ENCODE measurements around the gene ASB7.
"Not testable (repeated sequence)": the region's sequence is repeated elsewhere in the genome, so short reads cannot be mapped to it uniquely, and the experiment has no call there.

Gene ASB7, protein sequence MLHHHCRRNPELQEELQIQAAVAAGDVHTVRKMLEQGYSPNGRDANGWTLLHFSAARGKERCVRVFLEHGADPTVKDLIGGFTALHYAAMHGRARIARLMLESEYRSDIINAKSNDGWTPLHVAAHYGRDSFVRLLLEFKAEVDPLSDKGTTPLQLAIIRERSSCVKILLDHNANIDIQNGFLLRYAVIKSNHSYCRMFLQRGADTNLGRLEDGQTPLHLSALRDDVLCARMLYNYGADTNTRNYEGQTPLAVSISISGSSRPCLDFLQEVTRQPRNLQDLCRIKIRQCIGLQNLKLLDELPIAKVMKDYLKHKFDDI

DNA sequence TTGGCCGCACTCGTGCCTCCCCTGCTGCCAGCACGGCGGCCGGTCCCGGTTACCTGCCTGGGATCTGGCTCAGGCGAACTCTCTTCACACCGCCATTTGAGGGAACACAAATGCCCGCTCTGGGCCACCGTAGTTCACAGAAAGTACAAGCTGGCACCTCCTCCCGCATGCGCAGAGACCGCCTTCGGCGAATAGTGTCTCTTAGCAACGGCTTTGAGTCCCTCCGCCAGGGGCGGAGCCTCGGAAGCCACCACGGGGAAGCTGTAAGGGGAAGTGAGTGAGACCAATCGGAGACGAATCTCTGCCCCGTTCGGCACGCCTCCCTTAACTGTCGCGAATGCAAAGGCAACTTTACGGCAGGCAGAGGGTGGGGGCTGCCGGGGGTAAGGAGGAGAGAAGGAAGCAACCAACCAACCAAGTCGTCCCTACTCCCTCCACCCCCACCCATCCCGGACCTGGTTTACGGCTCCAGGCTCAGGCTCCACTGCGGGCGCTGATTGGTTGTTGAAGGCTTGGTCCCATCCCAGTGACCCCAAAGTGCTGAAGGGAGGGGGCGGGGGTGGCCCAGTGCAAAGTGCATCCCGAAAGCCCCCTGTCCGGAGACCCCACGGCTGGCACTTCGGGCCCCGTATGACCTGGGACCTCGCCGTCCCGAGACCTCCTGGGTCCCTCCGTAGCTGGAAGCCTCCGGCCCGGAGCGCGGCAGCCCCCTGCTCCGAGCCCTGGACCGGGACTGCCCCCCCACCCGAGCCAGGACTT lies at the start of gene ASB7, which contains the start of gene LINS1:
ASB7 (plus strand) TSS at position 526 of the 759 bp plus-strand sequence. CDS start 9,628 bp downstream, outside the sequence.
LINS1 (minus strand) TSS at position 121 of the 759 bp plus-strand sequence. CDS start 21,342 bp downstream, outside the sequence.
- DNase-seq = peak; percentile 99

DNA sequence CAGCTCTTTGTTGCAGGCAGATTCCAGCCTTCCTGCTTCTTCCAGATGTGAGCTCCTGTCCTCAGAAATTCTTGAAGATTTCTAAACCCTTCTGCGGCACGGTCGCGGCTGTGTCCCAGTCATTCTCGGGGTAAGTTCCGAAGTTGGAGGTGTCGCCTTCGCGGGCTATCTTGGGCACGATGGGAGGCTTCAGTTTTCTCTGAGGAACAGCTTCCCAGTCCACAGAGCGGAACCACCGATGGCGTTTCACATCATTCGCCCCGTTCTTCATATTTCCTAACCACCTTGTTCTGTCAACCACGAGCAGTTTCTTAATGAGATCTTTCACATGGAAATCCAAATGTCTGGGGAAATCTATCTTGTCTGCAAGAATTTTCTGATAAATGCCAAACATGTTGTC lies 48.9 kb upstream of the ASB7 start:
- no peak for DNase-seq

DNA sequence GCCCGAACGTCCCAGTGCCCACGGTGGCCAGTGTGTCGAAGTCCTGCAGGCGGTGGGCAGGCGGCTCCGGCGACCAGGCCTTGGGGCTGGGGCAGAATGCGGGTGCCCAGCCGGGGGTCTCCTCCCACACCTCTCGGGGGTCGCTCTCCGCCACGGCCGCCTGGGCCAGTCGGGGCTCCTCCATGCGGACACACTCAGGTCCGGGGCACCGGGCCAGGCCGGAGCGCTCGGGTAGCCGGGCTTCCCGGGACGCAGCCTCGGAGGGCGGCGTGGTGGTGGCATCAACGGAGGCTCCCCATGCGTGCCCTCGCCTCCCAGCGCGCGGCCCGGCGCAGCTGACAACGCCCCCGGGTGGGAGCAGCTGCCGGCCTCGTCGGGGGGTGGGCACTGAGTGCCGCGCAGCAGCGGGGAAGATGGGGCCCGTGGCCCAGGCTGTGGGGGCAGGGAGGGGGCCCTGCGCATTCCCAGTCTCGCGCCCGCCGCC lies 43.6 kb upstream of the ASB7 start:
- DNase-seq = no peak

DNA sequence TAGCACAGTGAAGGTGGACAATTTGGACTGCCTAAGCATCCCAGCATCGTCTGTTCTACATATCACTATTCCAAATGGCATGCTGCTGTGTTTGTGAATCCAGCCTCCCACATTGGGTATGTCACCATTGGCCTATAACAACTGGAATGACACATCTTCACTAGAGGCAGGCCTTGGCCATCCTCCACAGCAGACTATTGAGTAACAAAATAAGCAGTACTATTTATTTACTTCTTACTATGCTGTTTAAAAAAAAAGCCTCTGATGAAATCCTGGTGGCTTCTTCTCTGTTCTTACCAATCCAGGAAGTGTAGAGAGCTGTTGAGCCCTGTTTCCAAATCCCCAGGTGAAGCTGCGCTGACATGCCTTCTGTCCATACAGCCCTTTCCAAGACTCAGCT lies 43.1 kb upstream of the ASB7 start:
- DNase-seq = no peak

DNA sequence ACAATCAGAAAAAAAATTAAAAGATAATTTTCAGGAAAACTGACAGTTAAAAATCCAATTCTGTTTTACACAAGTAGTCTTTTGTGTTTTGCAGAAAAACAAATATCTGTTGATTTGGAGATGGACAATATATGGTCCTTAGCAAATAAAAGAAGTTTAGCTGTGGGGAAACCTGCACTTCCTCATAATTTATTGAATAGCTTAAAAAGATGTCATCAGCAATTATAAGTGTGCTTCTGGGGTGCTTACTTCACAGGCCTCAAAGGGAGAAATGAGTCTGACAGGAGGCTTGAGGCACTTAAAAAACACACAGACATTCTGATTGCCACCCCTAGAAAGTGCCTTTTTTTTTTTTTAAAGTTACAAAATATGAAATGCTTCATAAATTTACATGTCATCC lies 42.1 kb upstream of the ASB7 start:
- no peak for DNase-seq

DNA sequence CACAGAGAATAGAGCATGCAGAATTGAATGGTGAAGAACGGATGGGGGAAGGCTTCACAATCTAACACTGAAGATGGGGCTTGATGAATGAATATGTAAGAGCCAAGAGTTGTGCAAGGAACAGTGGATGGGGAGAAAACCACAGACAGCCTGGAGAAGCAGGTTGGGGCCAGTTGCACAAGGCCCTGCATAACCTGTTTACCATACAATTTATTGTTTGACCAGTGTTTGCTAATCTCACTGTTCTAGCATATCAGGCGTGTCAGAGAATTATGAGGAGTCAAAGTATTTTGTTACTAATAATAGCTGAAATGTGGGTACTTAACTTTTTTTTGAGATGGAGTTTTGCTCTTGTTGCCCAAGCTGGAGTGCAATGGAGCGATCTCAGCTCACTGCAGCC lies 36.8 kb upstream of the ASB7 start:
- DNase-seq = no peak

DNA sequence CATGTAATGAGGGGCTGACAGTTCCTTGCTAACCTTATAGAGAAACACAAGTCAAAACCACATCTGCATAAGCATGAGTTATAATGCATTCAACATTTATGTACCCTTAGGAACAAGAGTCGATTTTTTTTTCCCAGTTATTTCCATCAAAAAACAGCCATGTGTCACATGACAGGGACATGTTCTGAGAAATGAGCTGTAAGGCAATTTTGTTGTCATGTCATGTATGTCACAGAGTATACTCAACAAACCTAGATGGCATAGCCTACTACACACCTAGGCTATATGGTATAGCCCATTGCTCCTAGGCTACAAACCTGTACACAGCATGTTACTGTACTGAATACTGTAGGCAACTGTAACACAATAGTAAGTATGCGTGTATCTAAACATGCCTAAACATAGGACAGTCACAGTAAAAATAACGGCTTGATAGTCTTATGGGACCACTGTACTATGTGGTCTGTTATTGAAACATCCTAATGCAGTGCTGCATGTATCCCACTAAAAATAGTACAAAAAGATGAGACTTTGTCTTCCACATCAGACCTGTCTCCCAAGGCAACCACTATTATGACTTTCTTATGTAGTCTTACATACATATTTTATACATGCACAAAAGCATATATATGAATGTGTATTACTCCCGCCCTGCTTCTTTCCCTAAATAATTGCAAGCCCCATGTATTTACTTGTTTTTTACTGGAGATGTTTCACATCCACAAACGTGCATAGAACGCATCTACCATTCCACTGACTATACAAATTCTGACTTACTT lies 35.4 kb upstream of the ASB7 start:
- DNase-seq = no peak

DNA sequence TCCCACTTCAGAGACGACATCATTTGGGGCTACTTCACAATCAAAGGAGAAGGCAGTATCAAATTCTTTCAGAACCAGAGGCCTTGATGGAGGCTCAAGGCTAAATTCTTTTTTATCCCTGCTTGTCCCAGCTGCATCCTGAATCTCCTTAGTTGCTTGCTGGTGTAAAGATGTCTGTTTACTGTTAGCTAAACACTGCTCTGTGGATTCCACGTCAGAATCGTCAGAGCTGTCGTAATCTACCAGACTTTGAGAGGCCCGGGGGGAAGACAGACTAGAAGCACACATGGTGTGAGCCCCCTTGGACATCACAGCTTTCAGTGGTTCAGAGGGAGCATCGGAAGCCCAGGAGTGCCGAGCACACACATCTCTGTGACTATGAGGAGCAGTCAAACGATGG lies 33.0 kb upstream of the ASB7 start:
- no peak for DNase-seq

DNA sequence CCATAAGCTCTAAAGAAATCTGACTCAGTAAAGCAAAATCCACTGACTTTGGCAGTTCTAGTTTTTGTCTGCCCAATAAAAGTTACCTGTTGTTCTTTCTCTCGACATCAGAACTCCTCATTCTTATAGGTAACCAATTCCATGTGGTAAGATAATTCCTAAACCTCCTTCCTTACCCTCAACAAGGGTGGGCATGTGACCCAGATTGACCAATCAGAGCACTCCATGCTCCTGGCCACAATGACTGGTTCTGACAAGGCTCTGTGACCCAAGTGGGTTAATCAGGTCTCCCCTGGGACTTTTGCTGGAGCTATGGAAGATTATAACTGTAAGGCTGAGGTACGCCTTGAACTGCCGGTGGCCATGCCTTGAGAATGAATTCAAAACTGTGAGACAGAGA lies 32.1 kb upstream of the ASB7 start:
- no peak for DNase-seq

DNA sequence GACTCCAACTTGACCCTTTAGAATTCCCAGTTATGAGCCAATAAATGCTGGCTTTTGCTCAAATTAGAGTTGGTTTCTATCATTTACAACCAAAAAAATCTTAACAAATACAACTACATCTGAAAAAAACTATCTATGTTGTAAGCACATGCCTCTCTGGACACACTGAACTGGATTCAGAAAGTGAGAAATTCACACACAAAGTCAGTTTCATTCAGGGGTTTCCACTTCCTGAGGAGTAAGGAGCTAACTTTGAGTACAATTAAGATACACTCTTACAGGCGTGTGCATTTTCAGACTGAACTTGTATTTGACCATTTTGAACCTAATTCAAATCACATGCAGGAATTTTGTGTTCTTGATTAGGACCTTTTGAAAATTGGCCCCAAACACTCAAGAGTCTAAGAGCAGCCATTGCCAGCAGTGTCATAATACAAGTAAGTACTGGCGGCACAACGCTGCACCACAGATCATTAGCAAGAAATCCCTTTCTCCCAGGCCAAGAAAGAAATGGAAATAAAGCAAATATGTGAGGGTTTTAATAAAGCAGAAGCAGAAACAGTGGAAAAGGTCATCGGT lies 31.6 kb upstream of the ASB7 start:
- no peak for DNase-seq

DNA sequence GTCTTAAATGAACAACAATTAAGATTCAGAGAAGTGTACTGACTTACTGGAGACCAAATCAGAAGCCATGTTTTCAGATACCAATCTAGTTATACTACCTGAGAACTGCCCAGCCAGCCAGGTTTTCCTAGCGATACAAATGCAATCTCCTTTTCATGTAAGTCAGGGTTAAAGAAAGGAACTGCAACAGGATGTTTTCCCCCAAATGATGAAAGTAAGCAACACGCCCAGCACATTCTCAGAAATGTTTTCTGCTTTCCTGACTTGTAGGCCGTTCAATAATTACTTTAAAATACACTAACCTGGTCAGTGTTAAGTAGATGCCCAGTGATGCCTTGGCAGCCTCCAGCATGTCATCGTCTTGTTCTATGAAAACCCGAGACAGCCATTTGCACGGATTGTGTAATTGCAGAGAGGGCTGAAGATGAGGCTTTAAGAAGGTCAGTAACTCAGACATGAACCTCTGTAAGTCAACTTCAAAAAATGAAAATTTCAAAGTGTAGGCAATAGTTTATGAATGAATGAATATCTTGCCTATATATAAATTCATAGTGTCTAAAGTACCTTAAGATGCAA lies 30.7 kb upstream of the ASB7 start:
- no peak for DNase-seq

DNA sequence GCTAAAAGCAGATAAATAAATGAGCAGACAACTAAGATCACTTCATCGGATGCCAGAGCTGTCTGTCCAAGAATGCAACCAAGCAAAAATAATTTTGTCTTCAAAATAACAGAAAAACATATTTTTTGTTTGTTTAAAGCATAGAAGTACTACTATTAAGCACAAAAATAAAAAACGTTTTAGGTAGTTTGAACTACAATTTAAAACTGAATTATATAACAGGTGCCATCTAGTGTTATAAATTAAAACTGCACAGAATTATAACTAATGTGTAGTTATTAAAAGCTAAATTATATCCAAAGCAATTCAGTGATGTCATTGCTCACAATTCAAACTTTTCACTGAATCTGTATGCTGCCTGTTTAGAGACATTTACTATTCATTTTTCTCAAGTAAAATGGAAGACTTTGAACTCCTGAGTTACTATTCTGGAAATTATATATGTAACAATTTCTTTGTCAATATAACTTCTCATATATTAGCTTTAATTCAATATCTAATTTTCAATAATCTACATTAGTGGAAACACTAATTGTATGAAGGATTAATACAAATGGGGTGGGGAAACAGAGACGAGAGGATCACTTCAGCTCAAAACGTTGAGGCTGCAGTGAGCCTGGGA lies 29.9 kb upstream of the ASB7 start:
- no peak for DNase-seq

DNA sequence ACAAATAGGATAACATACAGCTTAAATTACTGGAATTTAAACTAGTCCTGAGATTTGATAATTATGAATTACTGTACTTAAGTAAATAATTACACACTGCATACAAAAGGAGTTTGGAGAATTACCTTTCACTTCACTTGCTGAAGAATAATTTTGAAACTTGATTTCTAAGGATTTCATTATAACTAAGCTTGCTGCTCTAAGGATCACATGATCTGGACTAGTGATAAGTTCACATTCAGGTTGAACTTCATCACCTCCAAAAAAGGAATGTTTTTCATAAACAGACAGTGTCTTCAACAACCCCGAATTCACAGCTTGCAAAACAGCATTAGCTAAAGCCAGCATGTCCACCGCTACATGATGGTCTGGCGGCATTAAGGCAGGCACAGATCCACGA lies 28.9 kb upstream of the ASB7 start:
- no peak for DNase-seq

DNA sequence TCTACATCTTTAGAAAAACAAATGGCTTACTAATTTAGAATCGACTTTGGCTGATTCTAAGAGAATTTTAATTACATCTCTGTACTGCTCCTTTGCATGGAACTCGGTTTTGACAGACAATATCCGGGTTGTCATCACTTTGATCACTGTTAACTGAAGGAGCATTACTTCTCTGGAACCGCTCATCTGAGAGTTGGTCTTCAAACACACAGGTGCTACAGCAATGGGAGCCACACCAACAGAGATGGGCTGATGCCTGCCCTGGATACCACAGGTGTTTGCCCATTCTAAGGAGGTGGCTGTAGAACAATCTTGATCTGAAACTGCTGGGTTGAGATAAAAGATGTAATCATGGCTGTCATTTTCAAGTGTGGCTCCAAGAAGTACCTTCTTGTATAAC lies 22.0 kb upstream of the ASB7 start:
- no peak for DNase-seq

DNA sequence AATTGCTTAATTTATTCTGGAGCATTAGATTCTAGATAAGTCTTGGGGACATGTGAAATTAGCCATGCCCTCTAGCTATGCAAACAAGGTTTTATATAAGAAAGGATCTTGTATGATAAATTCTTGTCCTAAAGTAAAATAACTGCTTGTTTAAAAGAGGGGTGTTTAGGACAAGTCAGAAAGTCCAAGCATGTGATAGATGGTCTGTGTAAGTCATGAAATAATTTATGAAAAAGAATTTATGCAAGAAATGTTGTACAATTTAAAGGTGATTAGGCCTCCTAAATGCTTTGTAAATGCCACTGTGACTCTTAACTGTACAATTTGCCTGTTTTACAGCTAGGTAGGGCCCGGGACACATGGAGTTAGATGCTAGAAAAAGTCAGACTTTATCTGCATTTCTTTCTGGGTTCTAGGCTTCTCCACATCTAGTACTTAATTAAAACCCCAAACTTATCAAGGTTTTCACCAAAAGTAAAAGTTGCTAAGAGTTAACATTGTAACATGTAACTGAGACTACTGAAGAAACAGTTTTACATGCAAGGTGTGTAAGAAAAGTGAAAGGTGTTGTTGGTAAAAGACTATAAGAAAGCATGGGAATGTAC lies 13.6 kb upstream of the ASB7 start:
- no peak for DNase-seq

DNA sequence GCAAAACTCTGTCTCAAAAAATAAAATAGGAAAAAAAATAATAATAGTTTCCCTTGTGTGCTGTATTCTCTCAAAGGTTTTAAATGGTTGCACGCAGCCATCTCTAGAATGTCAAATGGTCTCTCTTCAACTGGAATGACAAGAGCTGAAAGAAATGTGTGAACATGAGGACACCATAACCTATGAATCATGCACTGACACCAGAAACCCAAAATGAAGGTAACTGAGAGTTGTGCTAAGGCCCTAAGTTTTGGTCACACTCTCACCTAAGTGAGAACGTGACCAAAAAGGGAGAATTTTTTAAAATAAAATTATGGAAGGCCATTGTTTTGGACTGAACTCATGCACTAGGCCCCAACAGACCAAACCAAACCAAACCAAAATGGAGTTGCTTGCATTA lies 11.2 kb upstream of the ASB7 start:
- not testable (repeated sequence) for DNase-seq

DNA sequence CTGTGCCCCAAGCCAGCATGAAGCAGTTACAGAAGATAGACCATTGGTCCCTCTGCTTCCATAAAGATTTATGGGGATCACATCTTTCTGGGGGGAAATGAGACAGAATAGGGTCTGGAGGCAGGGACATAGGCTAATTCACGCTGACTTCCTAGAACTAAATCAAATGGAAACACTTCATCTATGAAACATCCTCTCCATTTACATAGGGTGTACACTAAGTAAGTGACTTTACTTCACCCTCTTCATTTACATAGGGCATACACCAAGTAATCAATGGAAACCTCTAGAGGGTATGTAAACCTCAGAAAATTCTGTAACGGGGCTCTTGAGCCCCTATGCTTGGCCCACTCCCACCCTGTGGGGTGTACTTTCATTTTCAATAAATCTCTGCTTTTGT lies 10.6 kb upstream of the ASB7 start:
- no peak for DNase-seq

DNA sequence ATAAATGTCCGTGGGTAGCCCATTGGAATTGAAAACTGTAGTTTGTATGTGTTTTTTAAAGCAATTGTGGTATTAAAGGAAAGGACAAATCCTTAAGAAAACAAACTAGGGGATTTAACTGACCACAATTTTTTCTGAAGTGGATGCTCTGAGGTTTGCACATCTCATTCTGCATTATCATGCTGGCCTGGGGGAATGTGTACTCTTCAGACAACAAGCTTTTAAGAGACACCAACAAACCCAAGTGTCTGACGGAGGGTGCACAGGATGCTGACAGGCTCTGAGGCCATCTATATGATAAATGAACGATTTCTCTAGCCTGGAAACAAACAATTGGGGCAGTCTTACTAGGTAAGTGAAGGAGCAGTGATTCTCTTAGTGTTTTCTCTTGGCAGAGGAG lies 9.5 kb upstream of the ASB7 start:
- DNase-seq = no peak

DNA sequence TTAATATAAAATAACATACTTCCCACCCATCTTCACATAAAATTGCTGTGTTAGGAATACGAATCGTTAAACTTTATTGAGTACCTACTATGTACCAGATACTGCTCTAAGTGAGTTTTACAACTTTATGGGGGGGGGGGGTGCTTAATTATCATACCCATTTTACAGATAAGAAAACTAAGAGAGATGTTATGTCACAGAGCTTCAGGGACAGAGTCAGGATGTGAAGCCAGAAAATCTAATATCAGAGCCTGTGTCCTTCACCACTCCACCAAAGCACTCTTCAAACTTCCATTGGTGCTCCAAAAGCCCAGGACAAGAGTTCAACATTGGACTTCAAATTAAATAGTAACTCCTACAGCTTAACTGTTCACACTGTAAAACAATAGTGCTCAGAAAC lies 9.0 kb upstream of the ASB7 start:
- no peak for DNase-seq

DNA sequence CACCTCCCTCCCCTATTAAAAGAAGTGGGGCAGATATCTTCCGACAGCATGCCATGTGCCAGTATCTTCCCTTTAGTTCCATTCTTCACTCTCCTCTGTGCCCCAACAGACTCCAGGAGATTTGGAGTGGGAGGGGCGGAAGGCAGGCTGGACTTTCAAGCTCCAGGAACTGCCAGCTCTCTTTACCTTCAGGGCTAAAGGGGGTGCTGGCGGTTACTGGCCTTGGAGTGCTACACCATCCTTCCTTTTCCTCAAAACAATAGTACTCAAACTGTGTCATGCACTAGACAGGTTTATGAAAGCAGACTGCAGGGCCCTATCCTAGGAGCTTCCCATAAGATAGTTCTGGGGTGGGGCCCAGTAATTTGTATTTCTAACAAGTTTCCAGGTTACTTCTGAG lies 6.4 kb upstream of the ASB7 start:
- no peak for DNase-seq

DNA sequence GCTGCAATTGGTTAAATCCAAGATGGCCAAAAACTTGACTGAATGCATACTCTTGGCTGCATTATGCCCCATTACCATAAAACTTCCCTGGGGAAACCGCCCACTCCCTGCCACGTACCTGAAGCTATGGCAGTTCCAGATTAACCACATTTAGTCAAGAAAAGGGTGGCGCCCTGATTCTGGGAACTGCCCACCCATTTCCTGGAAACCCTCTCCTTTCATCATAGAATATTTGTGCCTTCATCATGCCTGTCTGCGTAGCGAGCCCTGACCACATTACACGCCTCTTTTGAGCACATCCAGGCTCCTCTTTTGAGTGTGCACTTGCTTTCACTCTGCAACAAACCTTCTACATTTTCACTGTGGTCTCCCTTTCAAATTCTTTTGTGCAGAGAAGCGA lies 5.6 kb upstream of the ASB7 start:
- peak; percentile 92 to 93 for DNase-seq

DNA sequence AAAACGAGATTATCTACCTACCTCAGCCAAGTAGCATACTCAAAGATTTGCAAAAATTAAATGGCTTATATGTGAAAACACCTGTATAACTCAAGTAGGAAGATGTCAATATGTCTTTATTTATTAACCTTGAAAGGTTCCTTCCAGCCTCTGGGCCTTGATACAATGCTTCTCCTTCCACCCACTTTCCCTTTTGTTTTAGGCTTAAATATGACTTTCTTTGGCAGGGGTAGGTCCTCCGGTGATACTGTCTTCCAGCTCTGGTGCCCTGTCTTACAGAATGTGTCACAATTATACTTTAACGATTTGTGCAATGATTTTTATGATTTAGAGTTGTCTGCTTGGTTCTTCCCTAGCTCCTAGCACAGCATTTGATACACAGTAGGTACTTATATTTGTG lies 4.5 kb upstream of the ASB7 start:
- DNase-seq = no peak
